Measurements from ENCODE around the gene VPS33A. TPM values are rescaled to one million over a fixed set of nuclear protein-coding genes. Genes with fewer than 3 reads are reported as not detected.

Gene VPS33A
- total RNA-seq, 1 donor from 2014 or later: 49.2 TPM

GRCh38 chr12:122230798-122231197, 35.5 kb downstream of the VPS33A start:
- peaks cover 8% of the 10 kb centered on the region for H3K9me3 Mint-ChIP-seq (ENCODE audit: unreplicated experiment)
- no peak overlapping the region for H3K4me3 Mint-ChIP-seq (ENCODE audit: unreplicated experiment)
- no peak for TF ChIP-seq CTCF (IDR thresholded peaks at IDR 0.05; ENCODE audit: partially characterized antibody, unreplicated experiment)
- no peak overlapping the region for H3K27ac Mint-ChIP-seq (ENCODE audit: unreplicated experiment)
- H3K4me1 Mint-ChIP-seq (ENCODE audit: low read depth, unreplicated experiment): peaks cover 15% of the 10 kb centered on the region
- peaks cover 9% of the 10 kb centered on the region for H3K27me3 Mint-ChIP-seq (ENCODE audit: unreplicated experiment)
- DNase-seq: no peak
- H3K36me3 Mint-ChIP-seq (ENCODE audit: unreplicated experiment): no peaks in the 10 kb centered on the region

GRCh38 chr12:122228092-122228491, 38.2 kb downstream of the VPS33A start:
- peak overlapping the region; percentile 93 for H3K27ac Mint-ChIP-seq (ENCODE audit: unreplicated experiment)
- peaks cover 8% of the 10 kb centered on the region for H3K9me3 Mint-ChIP-seq (ENCODE audit: unreplicated experiment)
- H3K36me3 Mint-ChIP-seq (ENCODE audit: unreplicated experiment): no peaks in the 10 kb centered on the region
- no peak for DNase-seq
- peaks cover 9% of the 10 kb centered on the region for H3K27me3 Mint-ChIP-seq (ENCODE audit: unreplicated experiment)
- no peak for TF ChIP-seq CTCF (IDR thresholded peaks at IDR 0.05; ENCODE audit: partially characterized antibody, unreplicated experiment)
- H3K4me3 Mint-ChIP-seq (ENCODE audit: unreplicated experiment): peak overlapping the region; percentile 81
- H3K4me1 Mint-ChIP-seq (ENCODE audit: low read depth, unreplicated experiment): peaks cover 21% of the 10 kb centered on the region

GRCh38 chr12:122227341-122227740, 39.0 kb downstream of the VPS33A start:
- no peaks in the 10 kb centered on the region for H3K36me3 Mint-ChIP-seq (ENCODE audit: unreplicated experiment)
- H3K27ac Mint-ChIP-seq (ENCODE audit: unreplicated experiment): peak overlapping the region; percentile 97
- H3K4me3 Mint-ChIP-seq (ENCODE audit: unreplicated experiment): peak overlapping the region; percentile 90
- peaks cover 21% of the 10 kb centered on the region for H3K4me1 Mint-ChIP-seq (ENCODE audit: low read depth, unreplicated experiment)
- DNase-seq: no peak
- TF ChIP-seq CTCF (IDR thresholded peaks at IDR 0.05; ENCODE audit: partially characterized antibody, unreplicated experiment): no peak
- H3K27me3 Mint-ChIP-seq (ENCODE audit: unreplicated experiment): peaks cover 9% of the 10 kb centered on the region
- peaks cover 8% of the 10 kb centered on the region for H3K9me3 Mint-ChIP-seq (ENCODE audit: unreplicated experiment)

- Mint-ChIP-seq H3K4me3 (ENCODE audit: unreplicated experiment) (peak overlapping the region; percentile 90), H3K27ac (ENCODE audit: unreplicated experiment) (peak overlapping the region; percentile 97), H3K9me3 (ENCODE audit: unreplicated experiment) (peaks cover 10% of the 10 kb centered on the region), H3K4me1 (ENCODE audit: low read depth, unreplicated experiment) (peaks cover 21% of the 10 kb centered on the region), H3K36me3 (ENCODE audit: unreplicated experiment) (no peaks in the 10 kb centered on the region), H3K27me3 (ENCODE audit: unreplicated experiment) (peaks cover 9% of the 10 kb centered on the region)
- no peak for TF ChIP-seq CTCF (IDR thresholded peaks at IDR 0.05; ENCODE audit: partially characterized antibody, unreplicated experiment)
- DNase-seq: peak; percentile 76
These were observed 39.7 kb downstream of the VPS33A start for GRCh38 chr12:122226366-122227125.

- no peaks in the 10 kb centered on the region for H3K36me3 Mint-ChIP-seq (ENCODE audit: unreplicated experiment)
- TF ChIP-seq CTCF (IDR thresholded peaks at IDR 0.05; ENCODE audit: partially characterized antibody, unreplicated experiment): no peak
- peaks cover 21% of the 10 kb centered on the region for H3K4me1 Mint-ChIP-seq (ENCODE audit: low read depth, unreplicated experiment)
- H3K27ac Mint-ChIP-seq (ENCODE audit: unreplicated experiment): peak within 1 kb of the TSS; percentile 97
- H3K4me3 Mint-ChIP-seq (ENCODE audit: unreplicated experiment): peak within 1 kb of the TSS; percentile 90
- peaks cover 10% of the 10 kb centered on the region for H3K9me3 Mint-ChIP-seq (ENCODE audit: unreplicated experiment)
- peaks cover 9% of the 10 kb centered on the region for H3K27me3 Mint-ChIP-seq (ENCODE audit: unreplicated experiment)
- DNase-seq: peak; percentile 100
These were observed 40.5 kb downstream of the VPS33A start, which contains the start of gene DIABLO for GRCh38 chr12:122225683-122226365. TSS of gene DIABLO (minus strand) at chr12:122226052. CDS start at chr12:122226014, 38 bp downstream.
